IPS-15b (cell line): ENCODE measurements around the gene UCK2.

ENCODE experiments used
- H3K27me3 ChIP-seq: one replicate; pipeline ENCODE4 v1.6.1; 2013; ENCODE audit warnings: low read length; ENCODE audit not compliant: control insufficient read depth, insufficient read depth
- H3K36me3 ChIP-seq: one replicate; pipeline ENCODE4 v1.6.1; 2013; ENCODE audit warnings: low read length; ENCODE audit not compliant: control insufficient read depth, insufficient read depth
- H3K4me1 ChIP-seq: one replicate; pipeline ENCODE4 v1.6.1; 2013; ENCODE audit warnings: mild to moderate bottlenecking, low read length; ENCODE audit not compliant: control insufficient read depth, insufficient read depth
- H3K4me3 ChIP-seq: one replicate; pipeline ENCODE4 v1.5.1; 2013; ENCODE audit warnings: low read depth, low read length
- H3K9ac ChIP-seq: one replicate; pipeline ENCODE4 v1.6.1; 2013; ENCODE audit warnings: low read depth, mild to moderate bottlenecking, low read length
- H3K9me3 ChIP-seq: one replicate; pipeline ENCODE4 v1.6.1; 2013; ENCODE audit warnings: mild to moderate bottlenecking, low read length; ENCODE audit not compliant: control insufficient read depth, insufficient read depth

Gene UCK2

DNA sequence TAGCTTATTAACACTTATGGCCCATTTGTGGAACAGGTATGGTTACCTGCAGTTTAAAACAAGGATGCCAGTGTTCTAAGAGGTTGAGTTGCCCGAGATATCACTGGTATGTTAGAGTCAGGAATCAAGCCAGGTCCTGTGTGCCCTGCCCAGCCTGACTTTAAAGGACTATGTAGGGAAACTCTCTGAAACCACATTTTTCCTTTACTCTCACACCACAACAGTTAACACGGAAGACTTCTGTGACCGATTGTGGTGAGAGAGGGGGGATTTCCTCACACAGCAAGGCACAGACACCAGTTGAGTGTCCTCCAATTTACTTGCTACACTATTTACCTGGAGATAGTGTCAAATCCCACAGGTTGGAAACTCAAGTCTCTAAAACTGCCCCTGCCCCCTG lies 47.8 kb downstream of the UCK2 start:
- Histone ChIP-seq H3K9ac (no peak overlapping the region), H3K4me1 (peaks cover 5% of the 10 kb centered on the region), H3K36me3 (no peaks in the 10 kb centered on the region), H3K27me3 (no peaks in the 10 kb centered on the region), H3K9me3 (no peaks in the 10 kb centered on the region), H3K4me3 (no peak overlapping the region)

DNA sequence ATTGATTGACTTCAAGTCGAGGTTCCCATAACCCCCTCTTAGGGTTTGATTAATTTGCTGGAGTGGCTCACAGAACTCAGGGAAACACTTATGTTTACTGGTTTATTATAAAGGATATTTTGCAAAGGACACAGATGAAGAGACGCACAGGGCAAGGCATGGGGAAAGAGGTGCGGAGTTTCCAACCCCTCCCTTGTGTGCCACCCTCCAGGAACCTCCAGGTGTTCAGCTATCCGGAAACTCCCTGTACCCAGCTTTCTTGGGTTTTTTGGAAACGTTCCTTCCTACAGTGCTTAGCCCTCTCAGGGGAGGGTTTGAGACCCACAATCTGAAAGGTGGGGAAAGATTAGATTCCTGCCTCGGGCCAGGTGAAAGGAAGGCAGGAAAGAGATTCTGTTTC lies 48.2 kb downstream of the UCK2 start:
- Histone ChIP-seq H3K27me3 (no peaks in the 10 kb centered on the region), H3K4me1 (peaks cover 5% of the 10 kb centered on the region), H3K4me3 (no peak overlapping the region), H3K9ac (no peak overlapping the region), H3K36me3 (no peaks in the 10 kb centered on the region), H3K9me3 (no peaks in the 10 kb centered on the region)

DNA sequence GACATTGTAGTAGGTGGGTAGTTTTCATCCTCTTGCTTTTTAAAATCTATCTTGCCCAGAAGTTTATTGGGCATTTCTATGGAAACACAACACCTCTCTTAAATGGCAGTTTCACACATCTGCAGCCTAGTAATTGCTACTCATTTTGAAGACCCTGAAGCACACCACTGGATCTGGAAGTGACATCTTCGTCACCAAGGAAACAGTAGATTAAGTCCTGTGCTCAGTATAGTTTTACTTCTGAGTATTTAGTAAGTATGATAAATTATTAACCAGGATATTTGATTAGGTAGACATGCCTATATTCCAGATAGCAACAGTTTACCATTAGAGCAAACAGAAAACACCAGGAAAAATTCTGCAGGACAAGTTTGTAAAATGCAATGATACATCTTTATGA lies 48.7 kb downstream of the UCK2 start:
- Histone ChIP-seq H3K27me3 (no peaks in the 10 kb centered on the region), H3K9me3 (no peaks in the 10 kb centered on the region), H3K9ac (no peak overlapping the region), H3K36me3 (no peaks in the 10 kb centered on the region), H3K4me3 (no peak overlapping the region), H3K4me1 (peaks cover 3% of the 10 kb centered on the region)

DNA sequence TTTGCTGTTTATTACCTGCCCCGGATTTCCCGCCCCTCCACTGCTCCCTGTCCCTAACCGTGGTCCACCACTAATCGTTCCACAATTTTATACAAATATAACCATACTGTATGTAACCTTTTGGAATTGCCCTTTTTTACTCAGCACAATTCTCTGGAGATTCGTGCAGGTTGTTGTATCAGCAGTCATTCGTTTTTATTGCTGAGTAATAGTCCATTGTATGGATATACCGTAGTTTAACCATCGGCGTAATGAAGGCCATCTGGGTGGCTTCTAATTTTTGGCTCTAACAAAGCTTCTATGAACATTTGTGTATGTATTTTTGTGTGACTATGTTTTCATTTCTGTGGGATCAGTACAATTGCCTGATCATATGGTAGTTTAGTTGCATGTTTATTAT lies 50.0 kb downstream of the UCK2 start:
- H3K9ac ChIP-seq, result no peak overlapping the region
- H3K4me3 ChIP-seq, result no peak overlapping the region
- no peaks in the 10 kb centered on the region for H3K27me3 ChIP-seq
- peaks cover 2% of the 10 kb centered on the region for H3K4me1 ChIP-seq
- H3K9me3 ChIP-seq, result no peaks in the 10 kb centered on the region
- H3K36me3 ChIP-seq, result no peaks in the 10 kb centered on the region

DNA sequence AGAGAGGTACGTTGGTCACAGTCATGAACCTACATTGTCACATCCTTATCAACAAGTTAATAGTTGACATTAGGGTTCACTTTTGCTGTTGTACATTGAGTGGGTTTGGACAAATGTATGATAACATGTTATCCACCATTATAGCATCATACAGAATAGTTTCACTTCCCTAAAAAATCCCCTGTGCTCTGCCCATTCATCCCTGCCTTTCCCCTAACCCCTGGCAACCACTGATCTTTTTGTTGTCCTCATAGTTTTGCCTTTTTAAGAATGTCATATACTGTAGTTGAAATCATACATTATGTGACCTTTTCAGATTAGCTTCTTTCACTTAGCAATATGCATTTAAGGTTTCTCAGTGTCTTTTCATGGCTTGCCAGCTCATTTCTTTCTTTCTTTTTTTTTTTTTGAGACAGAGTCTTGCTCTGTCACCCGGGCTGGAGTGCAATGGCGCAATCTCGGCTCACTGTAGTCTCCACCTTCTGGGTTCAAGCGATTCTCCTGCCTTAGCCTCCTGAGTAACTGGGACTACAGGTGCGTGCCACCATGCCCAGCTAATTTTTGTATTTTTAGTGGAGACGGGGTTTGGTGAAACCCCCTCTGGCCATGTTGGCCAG lies 50.6 kb downstream of the UCK2 start:
- H3K9me3 ChIP-seq, result no peaks in the 10 kb centered on the region
- no peaks in the 10 kb centered on the region for H3K36me3 ChIP-seq
- no peak overlapping the region for H3K9ac ChIP-seq
- H3K27me3 ChIP-seq, result no peaks in the 10 kb centered on the region
- peaks cover 2% of the 10 kb centered on the region for H3K4me1 ChIP-seq
- H3K4me3 ChIP-seq, result no peak overlapping the region

DNA sequence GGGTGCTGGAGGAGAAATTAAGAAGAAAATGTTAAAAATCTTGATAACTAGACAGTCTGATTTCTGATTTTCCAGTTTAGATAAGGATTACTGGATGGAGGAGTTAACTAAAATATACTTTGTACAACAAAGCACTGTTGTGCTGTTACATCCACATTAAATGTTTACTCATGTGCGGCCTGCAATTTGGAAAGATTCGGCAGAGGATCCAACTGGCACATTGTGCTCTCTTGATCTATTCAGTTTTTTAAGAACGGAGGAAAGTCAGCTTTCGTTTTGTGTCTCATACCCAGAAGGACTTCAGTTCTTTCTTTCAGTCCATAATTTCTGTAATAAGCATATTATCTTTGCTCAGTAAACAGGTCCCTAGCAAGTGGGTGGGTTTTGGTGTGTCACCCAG lies 52.5 kb downstream of the UCK2 start:
- Histone ChIP-seq H3K9ac (no peak overlapping the region), H3K4me1 (peaks cover 2% of the 10 kb centered on the region), H3K27me3 (no peaks in the 10 kb centered on the region), H3K4me3 (no peak overlapping the region), H3K9me3 (no peaks in the 10 kb centered on the region), H3K36me3 (no peaks in the 10 kb centered on the region)

DNA sequence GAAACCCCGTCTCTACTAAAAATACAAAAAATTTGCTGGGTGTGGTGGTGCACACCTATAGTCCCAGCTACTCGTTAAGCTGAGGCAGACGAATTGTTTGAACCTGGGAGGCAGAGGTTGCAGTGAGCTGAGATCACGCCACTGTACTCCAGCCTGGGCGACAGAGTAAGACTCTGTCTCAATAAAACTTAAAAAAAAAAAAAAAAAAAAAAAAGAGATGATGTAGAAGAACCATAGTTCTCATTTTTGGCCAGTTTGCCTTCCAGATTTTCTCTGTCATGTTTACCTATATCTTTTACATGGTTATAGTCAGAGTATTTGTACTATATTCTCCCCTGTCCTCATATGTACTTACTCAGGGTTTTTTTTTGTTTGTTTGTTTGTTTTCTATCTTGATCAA lies 53.6 kb downstream of the UCK2 start:
- no peaks in the 10 kb centered on the region for H3K36me3 ChIP-seq
- no peaks in the 10 kb centered on the region for H3K4me1 ChIP-seq
- no peaks in the 10 kb centered on the region for H3K9me3 ChIP-seq
- no peaks in the 10 kb centered on the region for H3K27me3 ChIP-seq
- H3K4me3 ChIP-seq, result no peak overlapping the region
- no peak overlapping the region for H3K9ac ChIP-seq

DNA sequence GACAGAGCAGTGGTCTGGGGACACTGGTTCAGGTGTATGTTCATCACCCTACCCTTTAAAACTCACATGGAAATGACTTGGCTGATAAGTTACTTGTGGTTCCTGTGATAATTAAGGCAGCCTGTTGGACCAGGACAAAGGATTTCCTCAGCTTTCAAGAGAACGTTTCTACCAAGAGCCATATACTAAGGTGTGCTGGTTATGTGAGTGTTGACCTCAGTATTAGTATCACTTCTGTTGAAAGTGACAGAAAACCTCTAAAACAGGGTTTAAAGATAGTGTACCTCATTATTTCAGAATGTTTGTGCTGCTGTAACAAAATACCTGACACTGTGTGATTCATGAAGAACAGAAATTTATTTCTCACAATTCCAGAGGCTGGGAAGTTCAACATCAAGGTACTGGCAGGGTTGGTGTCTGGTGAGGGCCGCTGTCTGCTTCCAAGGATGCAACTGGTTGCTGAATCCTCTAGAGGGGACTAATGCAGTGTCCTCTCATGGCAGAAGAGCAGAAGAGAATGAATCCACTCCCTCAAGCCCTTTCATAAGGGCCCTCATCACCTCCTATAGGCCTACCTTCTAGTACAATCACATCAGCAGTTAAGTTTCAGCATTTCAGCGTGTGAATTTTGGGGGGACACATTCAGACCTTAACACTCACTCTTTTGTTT lies 54.9 kb downstream of the UCK2 start:
- H3K4me1 ChIP-seq, result no peaks in the 10 kb centered on the region
- H3K4me3 ChIP-seq, result no peak overlapping the region
- H3K36me3 ChIP-seq, result no peaks in the 10 kb centered on the region
- no peaks in the 10 kb centered on the region for H3K9me3 ChIP-seq
- H3K27me3 ChIP-seq, result no peaks in the 10 kb centered on the region
- no peak overlapping the region for H3K9ac ChIP-seq

DNA sequence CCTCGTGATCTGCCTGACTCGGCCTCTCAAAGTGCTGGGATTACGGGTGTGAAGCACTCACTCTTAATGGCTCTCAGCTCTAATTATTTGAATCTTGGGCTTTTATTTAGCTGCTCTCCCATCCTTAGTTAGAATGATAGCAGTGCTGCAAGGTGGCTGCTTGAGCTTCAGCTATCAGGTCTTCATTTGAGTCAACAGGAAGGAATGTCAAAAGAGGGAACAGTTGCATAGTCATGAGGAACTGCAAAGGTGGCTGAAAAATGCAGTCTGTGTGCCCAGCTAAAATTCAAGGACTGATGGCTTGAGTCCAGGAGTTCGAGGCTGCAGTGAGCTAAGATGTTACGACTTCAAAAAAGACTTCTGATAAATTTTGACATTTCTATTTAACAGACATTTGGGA lies 55.6 kb downstream of the UCK2 start:
- H3K27me3 ChIP-seq, result no peaks in the 10 kb centered on the region

DNA sequence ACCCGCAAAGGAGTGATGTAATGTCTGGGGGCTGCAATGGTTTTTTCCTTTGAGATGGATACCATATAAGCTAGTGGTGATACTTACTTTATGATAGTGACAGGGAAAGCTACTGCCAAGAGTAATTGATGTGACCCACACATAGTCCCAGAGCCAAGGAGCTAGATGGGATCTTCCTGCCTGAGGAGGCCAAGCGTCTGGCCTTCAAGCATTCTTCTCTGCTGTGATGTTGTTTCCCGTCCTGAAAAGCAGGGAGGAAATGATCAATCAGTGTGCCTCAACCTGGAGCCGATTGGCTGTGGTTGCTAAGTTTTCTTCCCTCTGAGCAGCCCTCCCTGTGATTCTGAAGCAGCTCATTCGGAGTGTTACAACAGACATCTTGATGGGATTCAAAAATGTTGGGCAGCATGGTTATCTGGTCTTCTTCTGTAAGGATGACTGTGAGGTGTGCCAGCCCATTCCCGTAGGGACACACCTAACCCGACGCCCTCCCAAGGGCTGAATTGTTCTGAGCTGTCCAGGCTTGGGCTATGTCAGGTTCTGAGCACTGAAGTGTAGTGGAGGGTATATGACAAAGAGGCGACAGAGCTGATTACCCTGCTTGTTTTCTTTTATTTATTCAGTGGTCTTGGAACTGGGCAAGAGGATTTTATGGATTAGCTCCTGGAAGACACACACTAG lies 56.7 kb downstream of the UCK2 start:
- Histone ChIP-seq H3K9me3 (no peaks in the 10 kb centered on the region), H3K4me3 (no peak overlapping the region), H3K36me3 (no peaks in the 10 kb centered on the region), H3K4me1 (no peaks in the 10 kb centered on the region), H3K27me3 (no peaks in the 10 kb centered on the region), H3K9ac (no peak overlapping the region)

More for the DNA sequence above, 55.6 kb downstream of the UCK2 start:
- Histone ChIP-seq H3K4me3 (no peak overlapping the region), H3K4me1 (no peaks in the 10 kb centered on the region), H3K36me3 (no peaks in the 10 kb centered on the region), H3K9me3 (no peaks in the 10 kb centered on the region), H3K9ac (no peak overlapping the region)

DNA sequence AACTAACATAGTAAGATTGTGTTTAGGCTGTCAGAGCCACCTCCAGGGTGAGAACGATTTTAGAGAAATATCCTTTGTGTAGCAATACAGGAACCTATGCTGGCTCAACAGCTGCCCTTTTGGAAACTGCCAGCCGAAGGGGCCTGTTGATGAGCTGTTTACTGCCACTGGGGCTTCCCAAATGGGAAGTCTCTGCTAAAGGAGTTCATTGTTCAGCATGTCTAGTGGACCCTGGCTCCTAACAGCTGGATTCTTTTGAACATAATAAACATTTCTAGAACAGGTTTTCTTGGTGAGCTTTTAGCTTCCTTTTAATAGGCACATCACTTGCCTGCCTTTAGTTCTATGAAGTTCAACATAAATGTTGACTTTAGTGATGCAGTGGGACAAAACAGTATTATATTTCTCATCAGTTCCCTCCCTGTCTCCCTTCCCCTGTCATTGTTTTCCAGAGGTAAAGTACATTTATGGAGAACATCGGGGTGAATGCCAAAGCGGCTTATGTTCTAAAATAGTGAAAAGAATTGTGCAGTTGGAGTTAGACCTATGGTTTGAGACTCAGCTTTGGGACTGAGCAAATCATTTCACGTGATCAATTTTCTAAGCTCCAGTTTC lies 57.4 kb downstream of the UCK2 start:
- H3K4me3 ChIP-seq, result no peak overlapping the region

DNA sequence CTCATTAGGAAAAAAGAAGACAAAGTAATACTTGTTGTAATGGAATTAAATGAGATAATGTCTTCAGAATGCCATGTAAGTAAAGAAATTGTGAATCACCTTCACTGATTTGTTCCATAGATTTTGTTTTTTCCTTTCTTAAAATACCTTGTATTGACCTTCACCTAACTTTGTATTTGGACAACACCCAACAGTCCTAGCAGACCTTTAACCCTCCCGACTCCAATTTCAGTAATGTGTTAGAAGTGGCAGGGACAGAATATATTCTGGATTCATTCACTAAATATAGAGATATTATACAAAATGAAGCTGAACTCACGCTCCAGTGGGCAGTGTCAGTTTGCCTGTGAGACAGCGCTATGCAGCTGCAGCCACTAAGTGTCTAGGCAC lies 57.9 kb downstream of the UCK2 start:
- peaks cover 3% of the 10 kb centered on the region for H3K36me3 ChIP-seq

More for the DNA sequence above, 57.4 kb downstream of the UCK2 start:
- Histone ChIP-seq H3K9me3 (no peaks in the 10 kb centered on the region), H3K27me3 (no peaks in the 10 kb centered on the region), H3K4me1 (no peaks in the 10 kb centered on the region), H3K9ac (no peak overlapping the region), H3K36me3 (no peaks in the 10 kb centered on the region)

More for the DNA sequence above, 57.9 kb downstream of the UCK2 start:
- Histone ChIP-seq H3K4me3 (no peak overlapping the region), H3K27me3 (no peaks in the 10 kb centered on the region), H3K4me1 (no peaks in the 10 kb centered on the region), H3K9me3 (no peaks in the 10 kb centered on the region), H3K9ac (no peak overlapping the region)
